HCT116 (cell line): Measurements from ENCODE around the gene SLC39A13. TPM values are rescaled to one million over a fixed set of nuclear protein-coding genes. Genes with fewer than 3 reads are reported as not detected.

Source experiments
- ATAC-seq: fragments of 200-7000 bp; cut with Tn5 transposase; 2 replicates; pipeline ENCODE4 v1.9.1; 2020; ENCODE audit warnings: mild to moderate bottlenecking, moderate library complexity
- BruUV-seq: library from RNA; stranded (reverse); fragments of 400-500 nt; replicated peaks from 2 replicates; lab custom pipeline; 2021; lab: Mats Ljungman, UMichigan
- CTCF ChIA-PET: fragments of 300-600 bp; sonication (Branson Sonifier 250); formaldehyde crosslinking; loops from one replicate; lab custom pipeline; 2021; ENCODE audit warnings: antibody characterized with exemption; lab: Charles Lee
- POLR2A ChIA-PET: fragments of 300-600, 350-600 bp; sonication (Branson Sonifier 250); formaldehyde crosslinking; loops from one replicate; lab custom pipeline; 2021; ENCODE audit warnings: antibody characterized with exemption; lab: Charles Lee
- RAD21 ChIA-PET, 2 experiments: fragments of 300-600 bp; sonication (Branson Sonifier 250); formaldehyde crosslinking; loops; one replicate each; lab custom pipeline; 2023; ENCODE audit warnings: low total read pairs in 2 of 2; ENCODE audit not compliant: uncharacterized antibody in 2 of 2, unreplicated experiment in 2 of 2, low non-redundant PET in 1 of 2; lab: Charles Lee
- DNase-seq: peaks from one replicate; pipeline ENCODE4 v3.0.0-alpha.2; 2010; ENCODE audit warnings: low read depth, low spot score
- H2AFZ ChIP-seq: fragments of 200-600 bp; shearing (Covaris generic), sonication (generic); 2 replicates; pipeline ENCODE4 v1.6.1; 2017; ENCODE audit warnings: low read depth, mixed run types, mixed read lengths, antibody characterized with exemption, low read length; ENCODE audit not compliant: poor library complexity, severe bottlenecking
- H3K27ac ChIP-seq: 2 replicates; pipeline ENCODE4 v1.5.1; 2012; ENCODE audit warnings: low read depth, low read length
- H3K27me3 ChIP-seq: fragments of 200-600 bp; sonication (generic); 2 replicates; pipeline ENCODE4 v1.6.1; 2016; ENCODE audit warnings: mixed run types, low read length, mixed read lengths; ENCODE audit not compliant: insufficient read depth
- H3K36me3 ChIP-seq, 2 experiments: fragments of 200-500 bp in 1 of 2; fragments of 200-600 bp in 1 of 2; sonication (Bioruptor generic) in 1 of 2; sonication (generic) in 1 of 2; 2 replicates each; pipeline versions ENCODE4 v1.5.1 to v1.6.1; 2014 to 2016; ENCODE audit warnings: low read length in 2 of 2, inconsistent platforms in 1 of 2, mixed read lengths in 1 of 2, mixed run types in 1 of 2; ENCODE audit not compliant: insufficient read depth in 2 of 2, control insufficient read depth in 1 of 2
- H3K4me1 ChIP-seq, 2 experiments: fragments of 200-600 bp in 1 of 2; sonication (generic) in 1 of 2; 2 replicates each; pipeline versions ENCODE4 v1.5.1 to v1.6.1; 2012 to 2017; ENCODE audit warnings: low read length in 2 of 2, inconsistent platforms in 1 of 2, mild to moderate bottlenecking in 1 of 2, mixed read lengths in 1 of 2, mixed run types in 1 of 2, moderate library complexity in 1 of 2; ENCODE audit not compliant: insufficient read depth in 2 of 2, control insufficient read depth in 1 of 2
- H3K4me2 ChIP-seq: fragments of 200-600 bp; sonication (generic); 2 replicates; pipeline ENCODE4 v1.6.1; 2017; ENCODE audit warnings: mixed run types, low read length, mixed read lengths
- H3K4me3 ChIP-seq, 2 experiments: fragments of 200-600 bp in 1 of 2; sonication (generic) in 1 of 2; replicated peaks in 1 of 2; 2 replicates each; pipeline ENCODE4 v1.5.1; 2011 to 2016; ENCODE audit warnings: low read length in 2 of 2, control low read depth in 1 of 2, low read depth in 1 of 2, mild to moderate bottlenecking in 1 of 2, mixed read lengths in 1 of 2, mixed run types in 1 of 2
- H3K79me2 ChIP-seq: fragments of 200-600 bp; sonication (generic); 2 replicates; pipeline ENCODE4 v1.6.1; 2017; ENCODE audit warnings: mild to moderate bottlenecking, mixed run types, low read length, moderate library complexity, mixed read lengths; ENCODE audit not compliant: insufficient read depth
- H3K9ac ChIP-seq: fragments of 200-600 bp; sonication (generic); 2 replicates; pipeline ENCODE4 v1.6.1; 2016; ENCODE audit warnings: low read length, mixed read lengths
- H3K9me2 ChIP-seq: fragments of 200-600 bp; sonication (generic), shearing (Covaris generic); 2 replicates; pipeline ENCODE4 v1.6.1; 2017; ENCODE audit warnings: mixed run types, mild to moderate bottlenecking, moderate library complexity; ENCODE audit not compliant: insufficient read depth
- H3K9me3 ChIP-seq, 2 experiments: fragments of 200-500 bp in 1 of 2; fragments of 200-600 bp in 1 of 2; sonication (Bioruptor generic) in 1 of 2; sonication (generic) in 1 of 2; 2 replicates each; pipeline ENCODE4 v1.6.1; 2014 to 2017; ENCODE audit warnings: low read length in 2 of 2, mixed read lengths in 2 of 2, inconsistent platforms in 1 of 2, low read depth in 1 of 2, mild to moderate bottlenecking in 1 of 2, mixed run types in 1 of 2, moderate library complexity in 1 of 2; ENCODE audit not compliant: control insufficient read depth in 1 of 2, insufficient read depth in 1 of 2
- H4K20me1 ChIP-seq: fragments of 200-600 bp; sonication (generic), shearing (Covaris generic); 2 replicates; pipeline ENCODE4 v1.6.1; 2017; ENCODE audit warnings: mixed run types, mild to moderate bottlenecking, moderate library complexity; ENCODE audit not compliant: insufficient read depth
- ATF3 ChIP-seq: IDR thresholded peaks from 2 replicates; pipeline ENCODE4 v1.6.1; 2012
- EGR1 ChIP-seq: IDR thresholded peaks from 2 replicates; pipeline ENCODE4 v1.6.1; 2012; ENCODE audit warnings: low read depth
- ELF1 ChIP-seq: IDR thresholded peaks from 2 replicates; pipeline ENCODE4 v1.6.1; 2012; ENCODE audit warnings: low read depth, borderline replicate concordance
- EZH2 ChIP-seq: fragments of 200-600 bp; sonication (generic); IDR thresholded peaks from 2 replicates; pipeline ENCODE4 v1.6.1; 2017; ENCODE audit warnings: antibody characterized with exemption, mixed run types
- EZH2phosphoT487 ChIP-seq: fragments of 200-600 bp; IDR thresholded peaks from 2 replicates; pipeline ENCODE4 v1.6.1; 2018; ENCODE audit warnings: antibody characterized with exemption, borderline replicate concordance
- RAD21 ChIP-seq: IDR thresholded peaks from 2 replicates; pipeline ENCODE4 v1.6.1; 2012; ENCODE audit warnings: low read depth, mild to moderate bottlenecking
- REST ChIP-seq: IDR thresholded peaks from 2 replicates; pipeline ENCODE4 v1.6.1; 2012; ENCODE audit warnings: low read depth
- SP1 ChIP-seq: IDR thresholded peaks from 2 replicates; pipeline ENCODE4 v1.6.1; 2012; ENCODE audit warnings: low read depth
- SRF ChIP-seq: IDR thresholded peaks from 2 replicates; pipeline ENCODE4 v1.6.1; 2012; ENCODE audit warnings: low read depth
- ZBTB33 ChIP-seq: IDR thresholded peaks from 2 replicates; pipeline ENCODE4 v1.6.1; 2011; ENCODE audit warnings: mild to moderate bottlenecking, low read length, moderate library complexity; ENCODE audit not compliant: insufficient replicate concordance; ENCODE audit errors: extremely low read depth
- intact Hi-C: fragments of 100-400 bp; cut with micrococcal nuclease; formaldehyde crosslinking; loops from 2 replicates; pipeline ENCODE4 v1.10.0; 2022
- total RNA-seq: library from RNA; stranded (reverse); gene quantifications from one replicate; pipeline ENCODE4 v1.2.1, GENCODE V29; 2021; ENCODE audit not compliant: unreplicated experiment

The SLC39A13 gene
- total RNA-seq, 1 experiment from 2014 or later: 23.9 TPM

- intact Hi-C loops: loop anchor here (10.0 kb wide), 1 partner anchor 129 kb away; the partner anchor contains the start of gene CELF1
- peaks cover 45% of the 10 kb centered on the region for H3K79me2 ChIP-seq
- TF ChIP-seq SRF (no peak), EZH2 (no peak), ZBTB33 (no peak), SP1 (no peak), ATF3 (no peak), EZH2phosphoT487 (no peak), REST (no peak), RAD21 (no peak), ELF1 (no peak), EGR1 (no peak)
- no peaks in the 10 kb centered on the region for H4K20me1 ChIP-seq
- H3K27ac ChIP-seq: peak overlapping the region; percentile 77
- H2AFZ ChIP-seq: no peak overlapping the region
- H3K36me3 ChIP-seq: peaks cover 21 to 31% of the 10 kb centered on the region in 2 experiments; a peak in 3 of 4 replicates
- DNase-seq: no peak
- TSS peak; percentile 73 for BruUV-seq
- no peaks in the 10 kb centered on the region for H3K9me3 ChIP-seq
- H3K9me2 ChIP-seq: no peaks in the 10 kb centered on the region
- ATAC-seq: no peak
- H3K4me1 ChIP-seq: peaks cover 12 to 23% of the 10 kb centered on the region in 2 experiments
- RAD21 ChIA-PET: no interaction called here
- H3K27me3 ChIP-seq: no peaks in the 10 kb centered on the region
- CTCF ChIA-PET: interaction anchor here (2.7 kb wide), 1 partner anchor 14 kb away, joined by 12 read pairs; no protein-coding TSS in a partner anchor
- H3K4me3 ChIP-seq: peak overlapping the region; percentile 92 to 98
- POLR2A ChIA-PET: interaction anchor here (2.3 kb wide), 1 partner anchor 10 kb away, joined by 10 read pairs; no protein-coding TSS in a partner anchor
- peak overlapping the region; percentile 79 for H3K4me2 ChIP-seq
- peak overlapping the region; percentile 96 for H3K9ac ChIP-seq
Measured at GRCh38 chr11:47425611-47426010, 17.2 kb downstream of the SLC39A13 start.
